PC-3 (cell line): ENCODE results near the gene DGAT2. TPM values are rescaled to one million over a fixed set of nuclear protein-coding genes. Genes with fewer than 3 reads are reported as not detected.

Source experiments
- ATAC-seq: fragments of 200-7000 bp; cut with Tn5 transposase; 2 replicates; pipeline ENCODE4 v1.9.1; 2020; ENCODE audit warnings: mild to moderate bottlenecking, moderate library complexity
- BruUV-seq: library from RNA; stranded (reverse); fragments of 400-500 nt; replicated peaks from 2 replicates; lab custom pipeline; 2021; lab: Mats Ljungman, UMichigan
- CTCF ChIA-PET: fragments of 300-600 bp; sonication (Branson Sonifier 250); formaldehyde crosslinking; loops from one replicate; lab custom pipeline; 2022; ENCODE audit warnings: antibody characterized with exemption; lab: Charles Lee
- POLR2A ChIA-PET: fragments of 300-600 bp; sonication (Branson Sonifier 250); formaldehyde crosslinking; loops from one replicate; lab custom pipeline; 2022; ENCODE audit warnings: antibody characterized with exemption; ENCODE audit not compliant: unreplicated experiment; lab: Charles Lee
- DNase-seq: peaks from one replicate; pipeline ENCODE4 v3.0.0-alpha.2; 2015
- H2AFZ ChIP-seq: fragments of 300-600 bp; sonication (generic); 2 replicates; pipeline ENCODE4 v1.6.0; 2016; ENCODE audit warnings: antibody characterized with exemption, low read length
- H3F3A ChIP-seq: fragments of 300-600 bp; sonication (generic); one replicate; pipeline ENCODE4 v1.6.0; 2017; ENCODE audit warnings: antibody characterized with exemption, low read length, control low read depth, mild to moderate bottlenecking; ENCODE audit not compliant: unreplicated experiment
- H3K27ac ChIP-seq: fragments of 300-600 bp; sonication (generic); 2 replicates; pipeline ENCODE4 v1.5.1; 2016; ENCODE audit warnings: mild to moderate bottlenecking, low read length
- H3K27me3 ChIP-seq: fragments of 300-600 bp; sonication (generic); 2 replicates; pipeline ENCODE4 v1.6.1; 2016; ENCODE audit warnings: low read length, mixed read lengths
- H3K36me3 ChIP-seq: fragments of 300-600 bp; sonication (generic); 2 replicates; pipeline ENCODE4 v1.6.1; 2016; ENCODE audit warnings: low read depth, mixed run types, low read length, mixed read lengths
- H3K4me1 ChIP-seq: fragments of 300-600 bp; sonication (generic); 2 replicates; pipeline ENCODE4 v1.5.1; 2016; ENCODE audit warnings: low read length; ENCODE audit not compliant: insufficient read depth
- H3K4me2 ChIP-seq: fragments of 300-600 bp; sonication (generic); 2 replicates; pipeline ENCODE4 v1.6.0; 2016; ENCODE audit warnings: low read length
- H3K4me3 ChIP-seq: fragments of 300-600 bp; sonication (generic); 2 replicates; pipeline ENCODE4 v1.5.1; 2016; ENCODE audit warnings: mild to moderate bottlenecking, low read length, mixed read lengths
- H3K79me2 ChIP-seq: fragments of 300-600 bp; sonication (generic); 2 replicates; pipeline ENCODE4 v1.6.1; 2017; ENCODE audit warnings: low read length, mixed read lengths
- H3K9ac ChIP-seq: fragments of 300-600 bp; sonication (generic); 2 replicates; pipeline ENCODE4 v1.6.0; 2016; ENCODE audit warnings: mild to moderate bottlenecking, low read length
- H3K9me2 ChIP-seq: fragments of 300-600 bp; sonication (generic); replicated peaks from 2 replicates; pipeline ENCODE4 v1.6.1; 2016; ENCODE audit warnings: mixed run types, low read length, mixed read lengths
- H3K9me3 ChIP-seq: fragments of 300-600 bp; sonication (generic); 2 replicates; pipeline ENCODE4 v1.6.1; 2016; ENCODE audit warnings: low read length, mixed read lengths
- H4K20me1 ChIP-seq: fragments of 300-600 bp; sonication (generic); 2 replicates; pipeline ENCODE4 v1.6.1; 2016; ENCODE audit warnings: low read length, mixed read lengths
- EZH2 ChIP-seq: fragments of 300-600 bp; sonication (generic); IDR thresholded peaks from one replicate; pipeline ENCODE4 v1.6.1; 2017; ENCODE audit warnings: antibody characterized with exemption, mild to moderate bottlenecking, low read length; ENCODE audit not compliant: unreplicated experiment
- EZH2phosphoT487 ChIP-seq: fragments of 300-600 bp; sonication (generic); IDR thresholded peaks from 2 replicates; pipeline ENCODE4 v1.6.1; 2018; ENCODE audit warnings: mild to moderate bottlenecking, antibody characterized with exemption, low read length, borderline replicate concordance
- intact Hi-C: fragments of 100-400 bp; cut with micrococcal nuclease; formaldehyde crosslinking; loops from 2 replicates; pipeline ENCODE4 v1.9.0; 2023
- total RNA-seq: library from RNA; depleted of rRNA; stranded (reverse); fragments of >200 nt; gene quantifications from 2 replicates; pipeline ENCODE4 v1.2.3, GENCODE V29; 2014
- TF ChIP-seq, protein P1 (sequence below): fragments of 300-600 bp; sonication (generic); conservative IDR thresholded peaks from 2 replicates; pipeline ENCODE4 v1.5.1; 2017; ENCODE audit warnings: antibody characterized with exemption, low read depth, mild to moderate bottlenecking, low read length

Gene DGAT2
- total RNA-seq, 1 experiment from 2014 or later = 14.3 TPM

DNA sequence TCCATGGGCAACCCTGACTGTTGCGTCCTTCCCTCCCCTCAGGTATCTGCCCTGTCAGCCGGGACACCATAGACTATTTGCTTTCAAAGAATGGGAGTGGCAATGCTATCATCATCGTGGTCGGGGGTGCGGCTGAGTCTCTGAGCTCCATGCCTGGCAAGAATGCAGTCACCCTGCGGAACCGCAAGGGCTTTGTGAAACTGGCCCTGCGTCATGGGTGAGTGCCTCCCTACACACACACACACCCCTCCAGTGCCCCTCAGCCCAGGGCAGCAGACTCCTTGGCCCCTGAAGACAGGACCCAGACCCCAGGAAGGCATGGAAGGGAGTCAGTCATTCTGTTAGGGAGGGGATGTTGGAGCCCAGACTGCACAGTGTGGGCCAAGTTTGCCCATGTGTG, 28.5 kb downstream of the DGAT2 start:
- Histone ChIP-seq H4K20me1 (no peaks in the 10 kb centered on the region), H3K9me2 (no peaks in the 10 kb centered on the region), H3K9me3 (no peaks in the 10 kb centered on the region), H3K79me2 (no peaks in the 10 kb centered on the region), H2AFZ (no peak overlapping the region), H3K36me3 (peaks cover 8% of the 10 kb centered on the region; the same call in 1 of the 2 replicates), H3K27ac (peak overlapping the region; percentile 64), H3K9ac (peak overlapping the region; percentile 16; the same call in 1 of the 2 replicates), H3K4me2 (peak overlapping the region; percentile 18; the same call in 1 of the 2 replicates), H3K4me3 (no peak overlapping the region), H3K27me3 (no peaks in the 10 kb centered on the region), H3K4me1 (peaks cover 57% of the 10 kb centered on the region), H3F3A (no peaks in the 10 kb centered on the region)
- peak; percentile 66 for DNase-seq
- BruUV-seq = no TSS peak
- ChIA-PET POLR2A (no interaction called here), CTCF (no interaction called here)
- intact Hi-C loops = no loop called here
- TF ChIP-seq, protein P1, sequence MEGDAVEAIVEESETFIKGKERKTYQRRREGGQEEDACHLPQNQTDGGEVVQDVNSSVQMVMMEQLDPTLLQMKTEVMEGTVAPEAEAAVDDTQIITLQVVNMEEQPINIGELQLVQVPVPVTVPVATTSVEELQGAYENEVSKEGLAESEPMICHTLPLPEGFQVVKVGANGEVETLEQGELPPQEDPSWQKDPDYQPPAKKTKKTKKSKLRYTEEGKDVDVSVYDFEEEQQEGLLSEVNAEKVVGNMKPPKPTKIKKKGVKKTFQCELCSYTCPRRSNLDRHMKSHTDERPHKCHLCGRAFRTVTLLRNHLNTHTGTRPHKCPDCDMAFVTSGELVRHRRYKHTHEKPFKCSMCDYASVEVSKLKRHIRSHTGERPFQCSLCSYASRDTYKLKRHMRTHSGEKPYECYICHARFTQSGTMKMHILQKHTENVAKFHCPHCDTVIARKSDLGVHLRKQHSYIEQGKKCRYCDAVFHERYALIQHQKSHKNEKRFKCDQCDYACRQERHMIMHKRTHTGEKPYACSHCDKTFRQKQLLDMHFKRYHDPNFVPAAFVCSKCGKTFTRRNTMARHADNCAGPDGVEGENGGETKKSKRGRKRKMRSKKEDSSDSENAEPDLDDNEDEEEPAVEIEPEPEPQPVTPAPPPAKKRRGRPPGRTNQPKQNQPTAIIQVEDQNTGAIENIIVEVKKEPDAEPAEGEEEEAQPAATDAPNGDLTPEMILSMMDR = no peak
- no peak for TF ChIP-seq EZH2
- TF ChIP-seq EZH2phosphoT487 = no peak
- ATAC-seq = peak; percentile 63

DNA sequence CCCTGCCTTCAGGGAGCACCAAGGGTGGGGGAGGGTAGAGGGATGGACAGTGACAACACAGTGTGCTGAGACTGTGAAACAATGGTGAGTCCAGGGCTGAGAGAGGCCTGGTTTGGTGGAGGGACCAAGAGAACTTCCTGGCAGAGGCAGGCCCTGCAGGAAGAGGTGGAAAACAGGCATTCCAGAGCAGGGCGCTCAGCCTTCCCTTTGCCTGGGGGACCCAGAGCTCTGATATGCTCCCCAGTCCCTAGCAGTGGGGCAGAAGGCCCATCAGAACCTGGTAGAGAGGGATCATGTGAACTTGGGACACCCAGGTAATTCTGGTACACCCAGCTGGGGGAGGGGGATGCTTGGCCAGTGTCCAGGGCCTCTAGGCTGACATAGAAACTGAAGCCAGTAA, 29.2 kb downstream of the DGAT2 start:
- ATAC-seq = peak; percentile 46
- peak overlapping the region; percentile 18; the same call in 1 of the 2 replicates for H3K4me2 ChIP-seq

More for the DNA sequence above, 29.2 kb downstream of the DGAT2 start:
- no peaks in the 10 kb centered on the region for H3F3A ChIP-seq
- no peak overlapping the region; the same call in 1 of the 2 replicates for H3K9ac ChIP-seq
- H3K4me3 ChIP-seq = no peak overlapping the region
- peaks cover 8% of the 10 kb centered on the region; the same call in 1 of the 2 replicates for H3K36me3 ChIP-seq
- ChIA-PET CTCF (no interaction called here), POLR2A (no interaction called here)
- peak overlapping the region; percentile 64 for H3K27ac ChIP-seq
- intact Hi-C loops = no loop called here
- no peak overlapping the region for H2AFZ ChIP-seq
- no peak for TF ChIP-seq EZH2phosphoT487
- TF ChIP-seq EZH2 = no peak
- TF ChIP-seq, protein P1 = no peak
- no TSS peak for BruUV-seq
- no peaks in the 10 kb centered on the region for H4K20me1 ChIP-seq
- H3K9me2 ChIP-seq = no peaks in the 10 kb centered on the region
- H3K27me3 ChIP-seq = no peaks in the 10 kb centered on the region
- DNase-seq = peak; percentile 56
- H3K9me3 ChIP-seq = no peaks in the 10 kb centered on the region
- H3K79me2 ChIP-seq = no peaks in the 10 kb centered on the region
- H3K4me1 ChIP-seq = peaks cover 57% of the 10 kb centered on the region
